Measurements from ENCODE around the gene PYGO1.
"Not testable (repeated sequence)": the region's sequence is repeated elsewhere in the genome, so short reads cannot be mapped to it uniquely, and the experiment has no call there.

PYGO1 gene

GRCh38 chr15:55513152-55513551 is 75.0 kb downstream of the PYGO1 start:
- H3K4me3 ChIP-seq (ENCODE audit: low read depth, low read length) = no peak overlapping the region
- ChIA-PET POLR2A (no interaction called here), CTCF (interaction anchor here (1.6 to 8.9 kb wide), 3 partner anchors 15 to 129 kb away, joined by 4 to 77 read pairs (median 13); no protein-coding TSS in a partner anchor)
- no peak for DNase-seq (ENCODE audit: low read depth, low spot score)
- TF ChIP-seq CTCF (IDR thresholded peaks at IDR 0.05; ENCODE audit: insufficient read depth, low read length, missing control alignments) = no peak

GRCh38 chr15:55507567-55507966 is 80.6 kb downstream of the PYGO1 start:
- TF ChIP-seq CTCF (IDR thresholded peaks at IDR 0.05; ENCODE audit: insufficient read depth, low read length, missing control alignments) = no peak
- ChIA-PET CTCF (no interaction called here), POLR2A (no interaction called here)
- no peak overlapping the region for H3K4me3 ChIP-seq (ENCODE audit: low read depth, low read length)
- DNase-seq (ENCODE audit: low read depth, low spot score) = no peak

- CTCF ChIA-PET = interaction anchor here (0.9 kb wide), 1 partner anchor 12 kb away, joined by 3 read pairs; no protein-coding TSS in a partner anchor
These were observed 82.7 kb downstream of the PYGO1 start for GRCh38 chr15:55505407-55505806.

GRCh38 chr15:55499151-55499550 is 89.0 kb downstream of the PYGO1 start:
- TF ChIP-seq CTCF (IDR thresholded peaks at IDR 0.05; ENCODE audit: insufficient read depth, low read length, missing control alignments) = no peak
- CTCF ChIA-PET = interaction anchor here (1.0 kb wide), 1 partner anchor 16 kb away, joined by 3 read pairs; no protein-coding TSS in a partner anchor
- DNase-seq (ENCODE audit: low read depth, low spot score) = no peak
- no peak overlapping the region for H3K4me3 ChIP-seq (ENCODE audit: low read depth, low read length)
- POLR2A ChIA-PET = no interaction called here

More at GRCh38 chr15:55505407-55505806, 82.7 kb downstream of the PYGO1 start:
- H3K4me3 ChIP-seq (ENCODE audit: low read depth, low read length); POLR2A ChIA-PET; DNase-seq (ENCODE audit: low read depth, low spot score): not testable (repeated sequence)

GRCh38 chr15:55498109-55498938 is 89.8 kb downstream of the PYGO1 start:
- peak overlapping the region; percentile 80 for H3K4me3 ChIP-seq (ENCODE audit: low read depth, low read length)
- peak; percentile 24 for DNase-seq (ENCODE audit: low read depth, low spot score)
- POLR2A ChIA-PET, CTCF ChIA-PET: not testable (repeated sequence)

GRCh38 chr15:55496716-55497115 is 91.4 kb downstream of the PYGO1 start:
- H3K4me3 ChIP-seq (ENCODE audit: low read depth, low read length) = no peak overlapping the region
- ChIA-PET POLR2A (no interaction called here), CTCF (interaction anchor here (1.3 kb wide), 1 partner anchor 61 kb away, joined by 4 read pairs; no protein-coding TSS in a partner anchor)
- DNase-seq (ENCODE audit: low read depth, low spot score) = no peak
- TF ChIP-seq CTCF (IDR thresholded peaks at IDR 0.05; ENCODE audit: insufficient read depth, low read length, missing control alignments) = no peak

GRCh38 chr15:55494931-55495330 is 93.2 kb downstream of the PYGO1 start:
- no peak overlapping the region for H3K4me3 ChIP-seq (ENCODE audit: low read depth, low read length)
- no peak for TF ChIP-seq CTCF (IDR thresholded peaks at IDR 0.05; ENCODE audit: insufficient read depth, low read length, missing control alignments)
- no peak for DNase-seq (ENCODE audit: low read depth, low spot score)
- ChIA-PET POLR2A (no interaction called here), CTCF (no interaction called here)

- POLR2A ChIA-PET; DNase-seq (ENCODE audit: low read depth, low spot score); H3K4me3 ChIP-seq (ENCODE audit: low read depth, low read length): not testable (repeated sequence)
- CTCF ChIA-PET = interaction anchor here (0.9 to 1.2 kb wide), 2 partner anchors 50 to 152 kb away, joined by 4 read pairs; no protein-coding TSS in a partner anchor
These were observed 99.1 kb downstream of the PYGO1 start for GRCh38 chr15:55488952-55489600.

All from AG04449 (cell line).